NCI-H446 treated with DMSO at 0.1 percent for 48 hours (cell line): ENCODE results near the gene ZDHHC16.
A peak's percentile ranks its signal among the peaks of the same experiment; 100 is the strongest.
"Not testable (repeated sequence)": the region's sequence is repeated elsewhere in the genome, so short reads cannot be mapped to it uniquely, and the experiment has no call there.

Source experiments
- DNase-seq: peaks from one replicate; lab custom pipeline; 2025; lab: John Stamatoyannopoulos, UW

ZDHHC16 gene

DNA sequence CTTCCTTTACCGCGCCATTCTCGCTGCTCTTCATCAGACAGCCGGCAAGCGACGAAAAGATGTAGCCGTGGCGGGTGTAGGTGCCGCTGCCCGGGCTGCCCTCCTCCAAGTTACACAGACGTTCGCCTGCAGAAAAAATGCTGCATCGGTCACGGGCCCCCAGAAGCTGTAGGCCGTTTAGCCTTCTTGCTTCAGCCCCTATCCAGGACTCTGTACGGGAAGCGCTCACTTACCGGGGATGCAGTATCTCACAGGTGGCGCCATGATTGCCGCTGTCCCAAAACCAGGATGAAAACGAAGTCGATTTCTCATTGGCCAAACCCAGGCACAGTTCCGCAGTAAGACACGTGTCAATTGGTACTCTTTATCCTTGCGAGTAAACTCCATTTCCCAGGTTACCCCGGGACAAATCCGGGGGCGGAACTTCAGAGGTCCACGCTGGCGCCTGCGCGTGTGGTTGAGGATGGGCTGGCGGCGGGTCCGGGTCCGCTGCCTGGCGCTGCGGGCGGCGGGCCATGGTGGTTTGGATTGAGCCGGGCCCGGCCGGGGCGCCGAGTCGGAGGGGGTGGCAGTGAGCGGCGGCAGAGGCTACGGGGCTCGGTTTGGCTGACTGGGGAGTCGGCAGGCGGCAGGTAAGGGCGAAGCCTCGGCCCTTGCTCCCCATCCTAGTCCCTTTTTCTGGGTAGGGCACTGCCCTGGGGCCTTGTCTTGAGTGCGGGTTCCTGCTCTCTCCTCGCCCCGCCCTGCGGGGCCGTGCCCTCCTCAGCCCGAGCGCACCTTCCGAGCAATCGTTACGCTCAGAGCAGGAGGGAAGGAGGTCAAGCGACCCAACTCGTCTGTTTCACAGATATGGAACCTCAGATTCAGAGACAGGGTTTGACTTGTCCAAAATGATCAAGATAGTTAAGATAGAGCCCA lies at the start of gene ZDHHC16, which contains the start of gene EXOSC1:
ZDHHC16 (plus strand) TSS at position 454 of the 918 bp plus-strand sequence. CDS start 5,501 bp downstream, outside the sequence.
EXOSC1 (minus strand) TSS at position 285 of the 918 bp plus-strand sequence; CDS start at position 264, 21 bp downstream.
- peak; percentile 83 for DNase-seq

DNA sequence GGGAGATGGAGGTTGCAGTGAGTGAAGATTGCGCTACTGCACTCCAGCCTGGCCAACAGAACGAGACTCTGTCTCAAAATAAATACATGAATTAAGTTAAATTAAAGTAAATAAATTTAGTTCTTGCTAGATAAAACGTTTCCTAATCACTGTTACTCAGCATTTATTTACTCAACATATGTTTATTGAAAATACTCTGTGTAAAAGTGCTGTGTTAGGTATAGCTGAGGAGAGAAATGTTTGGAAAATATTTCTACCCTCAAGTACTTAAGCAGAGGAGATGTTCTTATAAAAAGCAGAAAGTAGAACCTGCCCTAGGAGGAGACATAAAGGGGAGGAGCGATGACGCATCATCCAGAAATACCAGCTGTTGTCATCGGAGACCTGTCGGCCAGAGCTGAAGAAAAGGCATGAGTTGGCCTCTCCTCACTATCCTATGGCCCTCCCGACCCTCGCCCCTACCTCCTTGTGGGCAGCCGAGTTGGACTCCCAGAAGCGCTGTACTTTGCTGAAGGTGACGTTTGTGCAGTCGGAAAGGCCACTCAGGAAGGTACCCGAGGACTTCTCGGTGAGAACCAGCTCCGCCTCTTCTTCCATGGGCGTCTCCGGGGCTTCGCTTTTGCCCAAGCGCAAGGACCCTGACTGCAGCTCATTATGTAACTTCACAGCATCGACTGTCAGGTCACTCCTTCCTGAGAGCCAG lies 46.0 kb upstream of the ZDHHC16 start:
- DNase-seq: peak; percentile 3

DNA sequence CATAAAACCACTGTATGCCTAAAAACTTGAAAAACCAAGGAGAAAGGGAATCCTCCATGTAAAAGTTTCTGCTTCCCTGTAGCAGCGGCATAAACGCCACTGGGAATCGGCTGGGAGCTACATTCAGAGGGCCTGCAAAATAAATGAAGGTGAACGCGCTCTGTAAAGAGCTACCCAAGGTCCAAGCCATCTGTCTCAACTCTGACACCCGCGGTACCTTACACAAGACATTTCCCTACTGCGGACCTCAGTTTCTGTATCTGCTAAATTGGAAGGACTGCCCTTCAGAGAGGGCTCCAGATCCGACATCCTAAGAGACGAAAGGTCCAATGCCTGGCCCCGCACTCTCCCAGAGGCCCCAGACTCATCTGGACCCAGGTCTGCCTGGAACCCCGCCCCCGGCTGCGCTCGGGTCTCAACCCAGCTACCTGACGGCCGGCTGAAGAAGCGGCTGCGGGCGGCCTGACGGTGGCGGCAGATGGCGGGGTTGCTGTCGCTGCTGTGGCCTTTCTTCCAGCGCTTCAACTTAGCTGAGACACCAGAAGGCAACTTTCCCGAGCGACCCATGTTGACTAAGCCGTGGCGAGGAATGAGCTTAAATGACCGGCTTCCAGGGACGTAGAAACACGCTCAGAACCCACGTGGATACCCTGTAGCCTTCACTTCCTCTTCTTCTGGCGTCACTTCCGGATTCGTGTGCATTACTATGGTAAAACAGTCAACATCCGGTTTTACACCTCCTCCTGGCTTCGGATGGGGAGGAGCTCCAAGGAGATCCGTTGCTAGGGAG lies 45.1 kb upstream of the ZDHHC16 start, which contains the start of gene RRP12:
RRP12 (minus strand) TSS at position 676 of the 790 bp plus-strand sequence; CDS start at position 567, 109 bp downstream.
- DNase-seq: peak; percentile 83

DNA sequence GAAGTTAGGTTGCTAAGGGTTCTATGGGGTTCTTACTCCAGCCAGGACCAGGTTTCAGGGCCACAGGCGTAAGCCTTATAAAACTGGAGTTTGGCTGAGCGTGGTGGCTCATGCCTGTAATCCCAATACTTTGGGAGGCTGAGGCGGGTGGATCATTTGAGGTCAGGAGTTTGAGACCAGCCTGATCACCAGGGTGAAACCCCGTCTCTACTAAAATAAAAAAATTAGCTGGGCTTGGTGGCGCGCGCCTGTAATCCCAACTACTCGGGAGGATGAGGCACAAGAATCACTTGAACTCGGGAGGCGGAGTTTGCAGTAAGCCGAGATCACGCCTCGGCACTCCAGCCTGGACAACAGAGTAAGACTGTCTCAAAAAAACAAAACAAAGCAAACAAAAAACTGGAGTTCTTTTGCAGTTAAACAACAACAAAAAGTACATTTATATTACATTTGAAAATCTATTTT lies 44.5 kb upstream of the ZDHHC16 start:
- no peak for DNase-seq

- DNase-seq: no peak
Measured at GRCh38 chr10:97404044-97404443, 41.9 kb upstream of the ZDHHC16 start.

GRCh38 chr10:97406064-97406463 lies 39.9 kb upstream of the ZDHHC16 start:
- no peak for DNase-seq

GRCh38 chr10:97406483-97406882 lies 39.5 kb upstream of the ZDHHC16 start:
- not testable (repeated sequence) for DNase-seq

DNA sequence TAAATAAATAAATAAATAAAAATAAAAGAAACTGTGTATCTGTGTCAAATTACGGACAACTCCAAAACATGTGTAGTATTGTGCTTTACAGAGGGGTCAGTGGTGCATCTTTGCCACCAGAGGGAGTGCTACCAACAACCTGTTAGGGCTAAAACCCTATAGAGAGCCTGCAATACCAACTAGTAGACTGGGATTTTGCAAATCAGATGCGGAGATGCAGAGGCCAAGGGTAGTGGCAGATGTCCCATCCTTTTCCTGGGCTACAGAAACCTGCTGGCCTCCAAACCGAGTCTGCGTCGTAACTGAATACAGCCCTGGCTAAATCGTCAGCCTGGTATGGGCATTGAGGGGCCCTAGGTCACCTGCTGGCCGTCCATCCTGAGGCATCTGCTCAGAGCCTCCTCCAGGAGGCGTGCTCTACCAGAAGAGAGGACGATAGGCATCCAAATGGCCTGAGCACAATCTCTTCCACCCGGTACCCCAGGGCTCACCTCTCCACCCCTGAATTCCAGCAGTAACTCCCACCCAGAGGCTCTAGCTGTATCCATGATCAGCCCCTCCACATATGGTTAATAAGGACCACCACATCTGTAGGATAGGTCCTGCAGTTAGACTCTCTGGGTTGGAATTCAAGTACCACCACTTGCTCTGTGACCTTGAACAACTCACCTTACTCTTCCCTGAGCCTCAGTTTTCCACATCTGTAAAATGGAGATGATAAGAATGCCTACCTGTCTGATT lies 38.6 kb upstream of the ZDHHC16 start:
- DNase-seq: peak; percentile 53

- DNase-seq: no peak
Measured at GRCh38 chr10:97407952-97408248, 38.1 kb upstream of the ZDHHC16 start.

GRCh38 chr10:97408496-97408992 lies 37.4 kb upstream of the ZDHHC16 start:
- no peak for DNase-seq

- no peak for DNase-seq
Measured at GRCh38 chr10:97411406-97411805, 34.6 kb upstream of the ZDHHC16 start.

GRCh38 chr10:97412891-97413304 lies 33.1 kb upstream of the ZDHHC16 start:
- DNase-seq: no peak

DNA sequence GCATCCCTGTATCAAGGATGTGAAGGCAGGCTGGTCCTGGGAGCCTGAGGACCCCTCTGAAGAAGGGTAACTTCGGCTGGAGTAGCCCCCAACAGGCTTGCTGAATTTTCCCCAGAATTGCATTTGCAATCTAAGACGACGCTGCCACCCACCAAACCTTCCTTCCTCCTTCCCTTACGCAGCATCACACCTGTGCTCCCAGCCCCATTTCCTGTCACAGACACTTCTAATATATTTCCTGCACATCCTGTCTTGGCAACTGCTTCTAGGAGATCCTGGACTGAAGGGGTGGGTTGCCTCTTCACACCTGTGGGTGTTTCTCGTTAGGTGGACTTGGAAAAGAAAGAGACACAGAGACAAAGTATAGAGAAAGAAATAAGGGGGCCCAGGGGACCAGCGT lies 29.4 kb upstream of the ZDHHC16 start:
- no peak for DNase-seq

- DNase-seq: not testable (repeated sequence)
Measured at GRCh38 chr10:97423757-97424098, 22.2 kb upstream of the ZDHHC16 start.

DNA sequence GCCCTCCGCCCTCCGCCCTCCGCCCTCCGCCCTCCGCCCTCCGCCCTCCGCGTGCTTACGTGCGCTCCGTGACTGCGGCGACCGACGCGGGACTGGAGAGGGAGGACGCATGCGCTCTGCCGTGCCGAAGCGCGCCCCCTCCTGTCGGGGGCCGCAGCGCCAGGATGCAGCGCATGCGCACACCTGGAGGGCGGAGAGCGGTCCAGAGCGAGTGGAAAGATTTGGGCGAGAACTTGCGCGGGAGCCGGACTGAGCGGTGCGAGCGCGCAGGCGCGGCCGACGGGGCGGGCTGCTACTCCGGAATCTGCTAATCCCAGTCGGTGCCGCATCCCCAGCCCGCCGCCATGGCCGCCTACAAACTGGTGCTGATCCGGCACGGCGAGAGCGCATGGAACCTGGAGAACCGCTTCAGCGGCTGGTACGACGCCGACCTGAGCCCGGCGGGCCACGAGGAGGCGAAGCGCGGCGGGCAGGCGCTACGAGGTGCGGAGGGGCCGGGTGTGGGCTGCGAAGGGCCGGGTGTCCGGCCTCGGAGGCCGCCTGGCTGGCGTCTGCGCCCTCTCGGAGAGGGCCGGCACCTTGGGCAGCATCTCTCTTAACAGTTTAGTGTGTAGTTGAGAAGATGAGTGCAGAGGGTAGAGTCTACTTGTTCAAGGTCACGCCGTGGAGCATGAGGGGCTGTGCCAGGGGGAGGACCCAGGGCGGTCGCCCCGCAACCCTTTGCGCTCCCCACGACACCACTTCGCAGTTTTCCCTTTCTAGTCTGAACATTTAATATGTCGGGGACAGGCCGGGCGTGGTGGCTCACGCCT lies 19.8 kb upstream of the ZDHHC16 start, which contains the start of gene PGAM1:
PGAM1 (plus strand) TSS at position 228 of the 812 bp plus-strand sequence; CDS start at position 345, 117 bp downstream.
- DNase-seq: peak; percentile 81

GRCh38 chr10:97426776-97427570 lies 19.0 kb upstream of the ZDHHC16 start:
- no peak for DNase-seq

GRCh38 chr10:97427571-97428179 lies 18.3 kb upstream of the ZDHHC16 start:
- no peak for DNase-seq

- no peak for DNase-seq
Measured at GRCh38 chr10:97428572-97428981, 17.4 kb upstream of the ZDHHC16 start.

GRCh38 chr10:97434055-97434454 lies 11.9 kb upstream of the ZDHHC16 start:
- DNase-seq: no peak
